Activated CD8-positive, alpha-beta T cell treated with anti-CD3 and anti-CD28 coated beads for 36 hours (primary cell): ENCODE results near the gene FAM3B. TPM values are rescaled to one million over a fixed set of nuclear protein-coding genes. Genes with fewer than 3 reads are reported as not detected.

ENCODE experiments used
- ATAC-seq: fragments of 200-7000 bp; cut with Tn5 transposase; one replicate; pipeline ENCODE4 v1.10.0; 2021; ENCODE audit warnings: mild to moderate bottlenecking, moderate library complexity
- CTCF ChIA-PET: fragments of 350-600 bp; sonication (Branson Sonifier 250); formaldehyde crosslinking; loops from one replicate; lab custom pipeline; 2021; ENCODE audit warnings: antibody characterized with exemption; lab: Charles Lee
- POLR2A ChIA-PET: fragments of 350-600 bp; sonication (Branson Sonifier 250); formaldehyde crosslinking; loops from one replicate; lab custom pipeline; 2021; ENCODE audit warnings: antibody characterized with exemption; lab: Charles Lee
- DNase-seq: peaks from one replicate; pipeline ENCODE4 v3.0.0-alpha.2; 2020
- H3K27ac Mint-ChIP-seq: one replicate; pipeline ENCODE4 v1.8.0; 2021; ENCODE audit warnings: mild to moderate bottlenecking, mixed read lengths
- H3K27me3 Mint-ChIP-seq: one replicate; pipeline ENCODE4 v1.8.0; 2021; ENCODE audit warnings: mixed read lengths
- H3K36me3 Mint-ChIP-seq: one replicate; pipeline ENCODE4 v1.8.0; 2021; ENCODE audit warnings: low read depth, mixed read lengths
- H3K4me1 Mint-ChIP-seq: one replicate; pipeline ENCODE4 v1.8.0; 2021; ENCODE audit warnings: low read depth, mixed read lengths
- H3K4me3 Mint-ChIP-seq: one replicate; pipeline ENCODE4 v1.8.0; 2021; ENCODE audit warnings: mild to moderate bottlenecking, moderate library complexity, mixed read lengths
- H3K9me3 Mint-ChIP-seq: one replicate; pipeline ENCODE4 v1.8.0; 2021; ENCODE audit warnings: mixed read lengths
- intact Hi-C: fragments of 100-400 bp; cut with micrococcal nuclease; formaldehyde crosslinking; loops from one replicate; pipeline ENCODE4 v1.10.0; 2022
- total RNA-seq, 2 experiments: library from RNA; stranded (reverse); gene quantifications; one replicate each; pipeline ENCODE4 v1.2.3, GENCODE V29; 2021
- TF ChIP-seq, protein P1 (sequence below): fragments of 200-600 bp; IDR thresholded peaks from one replicate; pipeline ENCODE4 v1.8.0; 2022; ENCODE audit warnings: antibody characterized with exemption, mild to moderate bottlenecking

Gene FAM3B
- total RNA-seq, 2 experiments from 2014 or later, result not detected

DNA sequence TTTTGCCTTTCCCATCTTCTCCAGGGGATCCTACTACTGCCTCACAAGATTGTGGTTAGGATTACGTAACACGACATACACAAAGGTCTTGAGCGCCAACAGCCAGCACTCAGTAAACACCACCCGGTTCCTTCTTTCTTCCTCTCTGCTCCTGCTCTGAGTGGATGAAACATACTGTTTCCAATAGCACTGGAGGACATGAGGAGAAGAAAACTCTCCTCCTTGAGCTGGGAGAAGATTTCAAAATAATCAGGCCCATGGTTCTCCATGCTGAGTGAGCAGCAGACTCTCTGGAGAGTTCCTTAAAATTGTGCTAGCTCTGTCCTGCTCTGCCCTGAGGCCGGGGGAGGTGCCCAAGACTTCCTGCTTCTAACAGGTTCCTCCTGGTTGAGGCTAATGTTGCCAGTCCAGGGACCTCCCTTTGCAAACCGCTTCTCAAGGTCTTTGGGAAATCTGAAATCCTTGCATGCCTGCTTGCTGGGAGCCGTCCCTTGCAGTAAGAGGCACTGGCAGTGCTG lies 80.0 kb downstream of the FAM3B start:
- ChIA-PET CTCF (interaction anchor here (0.9 kb wide), 1 partner anchor 21 kb away, joined by 3 read pairs; no protein-coding TSS in a partner anchor), POLR2A (no interaction called here)
- no peaks in the 10 kb centered on the region for H3K27me3 Mint-ChIP-seq
- DNase-seq, result no peak
- no peaks in the 10 kb centered on the region for H3K4me1 Mint-ChIP-seq
- H3K4me3 Mint-ChIP-seq, result no peak overlapping the region
- H3K9me3 Mint-ChIP-seq, result no peaks in the 10 kb centered on the region
- TF ChIP-seq, protein P1, sequence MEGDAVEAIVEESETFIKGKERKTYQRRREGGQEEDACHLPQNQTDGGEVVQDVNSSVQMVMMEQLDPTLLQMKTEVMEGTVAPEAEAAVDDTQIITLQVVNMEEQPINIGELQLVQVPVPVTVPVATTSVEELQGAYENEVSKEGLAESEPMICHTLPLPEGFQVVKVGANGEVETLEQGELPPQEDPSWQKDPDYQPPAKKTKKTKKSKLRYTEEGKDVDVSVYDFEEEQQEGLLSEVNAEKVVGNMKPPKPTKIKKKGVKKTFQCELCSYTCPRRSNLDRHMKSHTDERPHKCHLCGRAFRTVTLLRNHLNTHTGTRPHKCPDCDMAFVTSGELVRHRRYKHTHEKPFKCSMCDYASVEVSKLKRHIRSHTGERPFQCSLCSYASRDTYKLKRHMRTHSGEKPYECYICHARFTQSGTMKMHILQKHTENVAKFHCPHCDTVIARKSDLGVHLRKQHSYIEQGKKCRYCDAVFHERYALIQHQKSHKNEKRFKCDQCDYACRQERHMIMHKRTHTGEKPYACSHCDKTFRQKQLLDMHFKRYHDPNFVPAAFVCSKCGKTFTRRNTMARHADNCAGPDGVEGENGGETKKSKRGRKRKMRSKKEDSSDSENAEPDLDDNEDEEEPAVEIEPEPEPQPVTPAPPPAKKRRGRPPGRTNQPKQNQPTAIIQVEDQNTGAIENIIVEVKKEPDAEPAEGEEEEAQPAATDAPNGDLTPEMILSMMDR, result no peak
- intact Hi-C loops, result no loop called here
- H3K36me3 Mint-ChIP-seq, result peaks cover 6% of the 10 kb centered on the region
- no peak overlapping the region for H3K27ac Mint-ChIP-seq
- ATAC-seq, result no peak

DNA sequence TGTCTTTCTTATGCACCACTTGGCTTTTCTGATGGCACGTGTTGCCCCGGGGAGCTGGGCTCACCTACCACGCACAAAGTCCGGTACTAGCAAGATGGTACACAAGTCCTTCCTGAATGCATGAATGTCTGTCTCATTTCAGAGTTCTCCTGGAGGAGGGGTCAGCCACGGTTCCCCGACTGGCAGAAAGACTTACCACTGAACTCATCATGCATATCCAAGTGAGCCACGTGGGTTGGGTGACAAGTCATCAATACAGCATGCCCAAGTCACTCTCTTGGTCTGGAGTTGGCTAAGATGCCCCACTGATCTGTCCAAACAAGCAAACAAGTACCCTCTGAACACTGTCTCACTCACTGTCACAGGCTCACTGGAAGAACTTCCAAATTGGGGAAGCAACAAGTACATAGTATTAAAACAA lies 80.9 kb downstream of the FAM3B start:
- Mint-ChIP-seq H3K27me3 (no peaks in the 10 kb centered on the region), H3K27ac (no peak overlapping the region), H3K4me3 (no peak overlapping the region), H3K36me3 (peaks cover 9% of the 10 kb centered on the region), H3K9me3 (no peaks in the 10 kb centered on the region), H3K4me1 (no peaks in the 10 kb centered on the region)
- POLR2A ChIA-PET, result interaction anchor here (0.7 kb wide), 1 partner anchor 9 kb away, joined by 3 read pairs; no protein-coding TSS in a partner anchor
- CTCF ChIA-PET, result no interaction called here
- intact Hi-C loops, result no loop called here
- DNase-seq (no peak), ATAC-seq (no peak)
- TF ChIP-seq, protein P1, result no peak

GRCh38 chr21:41398251-41398650 lies 81.7 kb downstream of the FAM3B start:
- Mint-ChIP-seq H3K27ac (no peak overlapping the region), H3K36me3 (peaks cover 9% of the 10 kb centered on the region), H3K4me1 (no peaks in the 10 kb centered on the region), H3K27me3 (no peaks in the 10 kb centered on the region), H3K4me3 (no peak overlapping the region), H3K9me3 (no peaks in the 10 kb centered on the region)
- ChIA-PET CTCF (no interaction called here), POLR2A (no interaction called here)
- ATAC-seq (no peak), DNase-seq (no peak)
- intact Hi-C loops, result no loop called here
- TF ChIP-seq, protein P1, result no peak

- DNase-seq (no peak), ATAC-seq (no peak)
- peaks cover 9% of the 10 kb centered on the region for H3K36me3 Mint-ChIP-seq
- ChIA-PET CTCF (no interaction called here), POLR2A (no interaction called here)
- H3K27ac Mint-ChIP-seq, result no peak overlapping the region
- TF ChIP-seq, protein P1, result no peak
- H3K9me3 Mint-ChIP-seq, result no peaks in the 10 kb centered on the region
- H3K4me1 Mint-ChIP-seq, result no peaks in the 10 kb centered on the region
- no peaks in the 10 kb centered on the region for H3K27me3 Mint-ChIP-seq
- H3K4me3 Mint-ChIP-seq, result no peak overlapping the region
- intact Hi-C loops, result no loop called here
Measured at GRCh38 chr21:41398831-41399230, 82.2 kb downstream of the FAM3B start.

DNA sequence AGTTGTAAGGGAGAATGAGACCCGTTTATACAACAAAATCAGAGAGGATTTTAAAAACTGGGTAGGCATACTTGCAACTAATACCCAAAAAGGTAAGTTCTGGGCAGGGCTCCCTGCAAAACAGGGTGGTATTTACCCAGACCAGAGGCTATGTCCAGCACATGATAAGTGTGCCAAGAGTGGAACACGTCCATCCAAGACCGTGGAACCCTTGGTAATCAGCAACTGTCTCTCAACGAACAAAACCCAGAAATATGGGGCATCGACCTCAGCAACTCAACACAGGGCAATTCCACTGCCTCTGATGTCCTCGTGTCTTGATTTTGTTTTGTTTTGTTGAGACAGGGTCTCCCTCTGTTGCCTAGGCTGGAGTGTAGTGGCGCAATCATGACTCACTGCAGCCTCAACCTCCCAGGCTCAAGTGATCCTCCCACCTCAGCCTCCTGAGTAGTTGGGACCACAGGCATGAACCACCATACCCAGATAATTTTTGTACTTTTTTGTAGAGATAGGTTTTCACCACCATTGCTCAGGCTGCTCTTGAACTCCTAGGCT lies 82.7 kb downstream of the FAM3B start:
- Mint-ChIP-seq H3K9me3 (no peaks in the 10 kb centered on the region), H3K4me3 (no peak overlapping the region), H3K27me3 (no peaks in the 10 kb centered on the region), H3K4me1 (no peaks in the 10 kb centered on the region), H3K36me3 (peaks cover 9% of the 10 kb centered on the region), H3K27ac (no peak overlapping the region)
- CTCF ChIA-PET, result no interaction called here
- ATAC-seq (no peak), DNase-seq (no peak)
- TF ChIP-seq, protein P1, result no peak
- POLR2A ChIA-PET, result no interaction called here
- intact Hi-C loops, result no loop called here
